ENCODE measurements around the gene CEP89. TPM values are rescaled to one million over a fixed set of nuclear protein-coding genes. Genes with fewer than 3 reads are reported as not detected.

CEP89 gene
- polyA plus RNA-seq, 1 donor (not counting 4 experiments of a cell fraction or from before 2014, with no cell fraction given): 11.2 TPM

- peaks cover 0 to 2% of the 10 kb centered on the region in 2 experiments for H3K36me3 ChIP-seq (ENCODE audit: control insufficient read depth in 2 of 2, extremely low read depth in 1 of 2, insufficient read depth in 2 of 2, low read length in 2 of 2)
- no peaks in the 10 kb centered on the region for H3K9me1 ChIP-seq (ENCODE audit: control insufficient read depth, extremely low read depth, insufficient read depth, low read length)
- no peak for FAIRE-seq
- H3K4me2 ChIP-seq (ENCODE audit: control insufficient read depth, extremely low read depth, insufficient read depth, low read depth, low read length): no peak overlapping the region
- dilution Hi-C loops (cut with MboI; ENCODE audit: extremely low pct_ligation_motif_present, low sequenced_read_pairs): loop anchor here (25.0 kb wide), 1 partner anchor 87 kb away; no protein-coding TSS in a partner anchor
- H3K27me3 ChIP-seq (ENCODE audit: control insufficient read depth, extremely low read depth, insufficient read depth, low read length): no peaks in the 10 kb centered on the region
- H3K79me2 ChIP-seq (ENCODE audit: control insufficient read depth, insufficient read depth, low read length): no peaks in the 10 kb centered on the region
- TF ChIP-seq CTCF (optimal IDR thresholded peaks at IDR 0.05 in 1 of 3, IDR thresholded peaks at IDR 0.05 in 1 of 3, conservative IDR thresholded peaks at IDR 0.05 in 1 of 3; ENCODE audit: extremely low read depth in 1 of 3, insufficient read depth in 2 of 3, low read length in 3 of 3) (no peak), EZH2 (IDR thresholded peaks at IDR 0.05; ENCODE audit: low read length) (no peak)
- H4K20me1 ChIP-seq (ENCODE audit: control insufficient read depth, extremely low read depth, insufficient read depth, low read length): no peaks in the 10 kb centered on the region
- H3K9ac ChIP-seq (ENCODE audit: control insufficient read depth, extremely low read depth, insufficient read depth, low read length): no peak overlapping the region
- H2AFZ ChIP-seq (ENCODE audit: control insufficient read depth, low read length): no peak overlapping the region
- no peaks in the 10 kb centered on the region for H3K4me1 ChIP-seq (ENCODE audit: control insufficient read depth, extremely low read depth, insufficient read depth, low read length)
- no peak overlapping the region for H3K27ac ChIP-seq (ENCODE audit: control insufficient read depth, insufficient read depth, low read length)
- no peak overlapping the region for H3K4me3 ChIP-seq (ENCODE audit: control insufficient read depth in 2 of 3, extremely low read depth in 1 of 3, insufficient read depth in 2 of 3, low read depth in 1 of 3, low read length in 3 of 3)
- H3K9me3 ChIP-seq (ENCODE audit: control insufficient read depth, low read depth, low read length): no peaks in the 10 kb centered on the region
- DNase-seq (ENCODE audit: low read depth, low spot score): no peak
Observed at GRCh38 chr19:32874605-32875004, 97.2 kb downstream of the CEP89 start.

DNA sequence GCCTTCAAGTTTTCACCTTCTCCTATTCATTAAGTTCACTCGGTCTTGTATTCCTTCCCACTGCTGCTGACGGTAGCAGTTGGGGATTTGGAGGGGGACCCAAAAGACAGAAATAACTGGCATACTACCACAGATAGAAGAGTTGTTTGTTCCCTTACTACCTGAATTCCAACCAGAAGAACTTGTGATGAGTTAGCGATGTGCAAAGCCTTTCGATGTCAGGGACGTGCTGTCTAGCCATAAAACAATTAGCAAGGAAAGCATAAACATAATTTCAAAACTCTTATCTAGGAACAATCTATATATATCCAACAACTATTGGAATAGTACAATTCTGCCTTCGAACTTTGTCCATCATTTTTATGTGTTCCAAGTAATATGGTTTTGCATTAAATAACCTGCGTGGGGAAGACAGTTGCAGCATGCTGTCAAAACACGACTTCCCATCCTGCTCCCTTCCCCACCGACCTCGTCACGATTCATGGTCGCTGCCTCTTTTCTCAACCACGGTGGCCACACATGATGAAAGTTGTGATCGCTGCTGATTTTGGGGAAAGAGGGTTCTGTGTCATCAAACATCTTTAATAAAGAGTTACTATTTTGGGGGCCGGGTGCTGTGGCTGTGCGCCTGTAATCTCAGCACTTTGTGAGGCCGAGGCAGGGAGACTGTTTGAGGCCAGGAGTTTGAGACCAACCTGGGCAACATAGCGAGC is 98.4 kb downstream of the CEP89 start:
- Histone ChIP-seq H3K4me1 (ENCODE audit: control insufficient read depth, extremely low read depth, insufficient read depth, low read length) (no peaks in the 10 kb centered on the region), H3K9me1 (ENCODE audit: control insufficient read depth, extremely low read depth, insufficient read depth, low read length) (no peaks in the 10 kb centered on the region), H4K20me1 (ENCODE audit: control insufficient read depth, extremely low read depth, insufficient read depth, low read length) (no peaks in the 10 kb centered on the region), H3K9me3 (ENCODE audit: control insufficient read depth, low read depth, low read length) (no peaks in the 10 kb centered on the region), H3K9ac (ENCODE audit: control insufficient read depth, extremely low read depth, insufficient read depth, low read length) (no peak overlapping the region), H3K4me2 (ENCODE audit: control insufficient read depth, extremely low read depth, insufficient read depth, low read depth, low read length) (no peak overlapping the region), H3K79me2 (ENCODE audit: control insufficient read depth, insufficient read depth, low read length) (no peaks in the 10 kb centered on the region), H2AFZ (ENCODE audit: control insufficient read depth, low read length) (no peak overlapping the region), H3K27ac (ENCODE audit: control insufficient read depth, insufficient read depth, low read length) (no peak overlapping the region), H3K4me3 (ENCODE audit: control insufficient read depth in 2 of 3, extremely low read depth in 1 of 3, insufficient read depth in 2 of 3, low read depth in 1 of 3, low read length in 3 of 3) (no peak overlapping the region), H3K27me3 (ENCODE audit: control insufficient read depth, extremely low read depth, insufficient read depth, low read length) (no peaks in the 10 kb centered on the region), H3K36me3 (ENCODE audit: control insufficient read depth in 2 of 2, extremely low read depth in 1 of 2, insufficient read depth in 2 of 2, low read length in 2 of 2) (peaks cover 0 to 2% of the 10 kb centered on the region in 2 experiments)
- no peak for FAIRE-seq
- dilution Hi-C loops (cut with MboI; ENCODE audit: extremely low pct_ligation_motif_present, low sequenced_read_pairs): no loop called here
- DNase-seq (ENCODE audit: low read depth, low spot score): no peak
- TF ChIP-seq CTCF (optimal IDR thresholded peaks at IDR 0.05 in 1 of 3, IDR thresholded peaks at IDR 0.05 in 1 of 3, conservative IDR thresholded peaks at IDR 0.05 in 1 of 3; ENCODE audit: extremely low read depth in 1 of 3, insufficient read depth in 2 of 3, low read length in 3 of 3) (no peak), EZH2 (IDR thresholded peaks at IDR 0.05; ENCODE audit: low read length) (no peak)
